Effector memory CD8-positive, alpha-beta T cell (primary cell): ENCODE measurements around the gene TSNAX.

ENCODE experiments used
- ATAC-seq: fragments of 150-1000 bp; cut with Tn5 transposase; replicated peaks from 2 replicates; pipeline ENCODE4 v1.10.0; 2021; ENCODE audit warnings: mild to moderate bottlenecking, moderate library complexity
- DNase-seq, 3 experiments: peaks; one replicate each; pipeline ENCODE4 v3.0.0; 2021
- H3K27ac Mint-ChIP-seq, 2 donors: one replicate each; pipeline ENCODE4 v1.8.0; 2022; ENCODE audit warnings: mild to moderate bottlenecking in 2 of 2, mixed read lengths in 2 of 2, moderate library complexity in 2 of 2
- H3K27me3 Mint-ChIP-seq, 2 donors: one replicate each; pipeline ENCODE4 v1.8.0; 2022; ENCODE audit warnings: mixed read lengths in 2 of 2
- H3K36me3 Mint-ChIP-seq: one replicate; pipeline ENCODE4 v1.8.0; 2022; ENCODE audit warnings: mild to moderate bottlenecking, moderate library complexity, mixed read lengths; ENCODE audit not compliant: insufficient read depth
- H3K4me1 Mint-ChIP-seq, 2 donors: one replicate each; pipeline ENCODE4 v1.8.0; 2022; ENCODE audit warnings: low read depth in 2 of 2, mixed read lengths in 2 of 2
- H3K4me3 Mint-ChIP-seq, 2 donors: one replicate each; pipeline ENCODE4 v1.8.0; 2022; ENCODE audit warnings: mild to moderate bottlenecking in 2 of 2, mixed read lengths in 2 of 2, moderate library complexity in 2 of 2
- H3K9me3 Mint-ChIP-seq, 2 donors: one replicate each; pipeline ENCODE4 v1.8.0; 2022; ENCODE audit warnings: mixed read lengths in 2 of 2

TSNAX gene

GRCh38 chr1:231527586-231528171 lies 790 bp upstream of the TSNAX start:
- Mint-ChIP-seq H3K36me3 (peaks cover 45% of the 10 kb centered on the region), H3K27me3 (no peaks in the 10 kb centered on the region), H3K27ac (peak overlapping the region; percentile 99 to 100), H3K4me3 (peak overlapping the region; percentile 97), H3K4me1 (peaks cover 31 to 39% of the 10 kb centered on the region in 2 donors), H3K9me3 (no peaks in the 10 kb centered on the region)
- DNase-seq (no peak), ATAC-seq (peak; percentile 2)

- no peak overlapping the region for H3K27ac Mint-ChIP-seq
- peaks cover 34 to 42% of the 10 kb centered on the region in 2 donors for H3K4me1 Mint-ChIP-seq
- no peak for ATAC-seq
- peaks cover 78% of the 10 kb centered on the region for H3K36me3 Mint-ChIP-seq
- no peak for DNase-seq
- H3K4me3 Mint-ChIP-seq, result no peak overlapping the region
- no peaks in the 10 kb centered on the region for H3K27me3 Mint-ChIP-seq
- no peaks in the 10 kb centered on the region for H3K9me3 Mint-ChIP-seq
Measured at GRCh38 chr1:231533240-231533639, 4.8 kb downstream of the TSNAX start.

GRCh38 chr1:231534703-231535159 lies 6.3 kb downstream of the TSNAX start:
- H3K27me3 Mint-ChIP-seq, result no peaks in the 10 kb centered on the region
- H3K36me3 Mint-ChIP-seq, result peaks cover 76% of the 10 kb centered on the region
- no peak for DNase-seq

GRCh38 chr1:231536099-231536498 lies 7.6 kb downstream of the TSNAX start:
- peaks cover 71% of the 10 kb centered on the region for H3K36me3 Mint-ChIP-seq

More at GRCh38 chr1:231534703-231535159, 6.3 kb downstream of the TSNAX start:
- no peak for ATAC-seq
- peaks cover 24 to 33% of the 10 kb centered on the region in 2 donors for H3K4me1 Mint-ChIP-seq
- H3K9me3 Mint-ChIP-seq, result no peaks in the 10 kb centered on the region
- H3K27ac Mint-ChIP-seq, result peak overlapping the region in 1 of 2 donors; percentile 11
- peak overlapping the region in 1 of 2 donors; percentile 3 for H3K4me3 Mint-ChIP-seq

GRCh38 chr1:231540847-231541246 lies 12.4 kb downstream of the TSNAX start:
- Mint-ChIP-seq H3K27ac (no peak overlapping the region), H3K9me3 (peaks cover 0 to 3% of the 10 kb centered on the region in 2 donors), H3K4me3 (no peak overlapping the region), H3K4me1 (peaks cover 7 to 16% of the 10 kb centered on the region in 2 donors), H3K27me3 (no peaks in the 10 kb centered on the region), H3K36me3 (peaks cover 62% of the 10 kb centered on the region)
- ATAC-seq (no peak), DNase-seq (no peak)

More at GRCh38 chr1:231536099-231536498, 7.6 kb downstream of the TSNAX start:
- ATAC-seq (no peak), DNase-seq (no peak)
- Mint-ChIP-seq H3K27ac (no peak overlapping the region), H3K9me3 (peaks cover 0 to 3% of the 10 kb centered on the region in 2 donors), H3K4me3 (no peak overlapping the region), H3K4me1 (peaks cover 17 to 30% of the 10 kb centered on the region in 2 donors), H3K27me3 (no peaks in the 10 kb centered on the region)

- Mint-ChIP-seq H3K9me3 (peaks cover 0 to 3% of the 10 kb centered on the region in 2 donors), H3K27me3 (no peaks in the 10 kb centered on the region), H3K4me3 (no peak overlapping the region), H3K4me1 (peaks cover 8 to 25% of the 10 kb centered on the region in 2 donors), H3K27ac (peak overlapping the region; percentile 50 to 67), H3K36me3 (peaks cover 61% of the 10 kb centered on the region)
- ATAC-seq (no peak), DNase-seq (no peak)
Measured at GRCh38 chr1:231541842-231542241, 13.4 kb downstream of the TSNAX start.

- peaks cover 54% of the 10 kb centered on the region for H3K36me3 Mint-ChIP-seq
- no peak for ATAC-seq
Measured at GRCh38 chr1:231544943-231545592, 16.6 kb downstream of the TSNAX start.

GRCh38 chr1:231546693-231547092 lies 18.2 kb downstream of the TSNAX start:
- no peak for ATAC-seq
- no peak for DNase-seq
- Mint-ChIP-seq H3K4me1 (peaks cover 14 to 28% of the 10 kb centered on the region in 2 donors), H3K27me3 (no peaks in the 10 kb centered on the region), H3K9me3 (no peaks in the 10 kb centered on the region), H3K27ac (peak overlapping the region; percentile 4 to 39), H3K4me3 (no peak overlapping the region), H3K36me3 (peaks cover 47% of the 10 kb centered on the region)

More at GRCh38 chr1:231544943-231545592, 16.6 kb downstream of the TSNAX start:
- Mint-ChIP-seq H3K27me3 (no peaks in the 10 kb centered on the region), H3K27ac (peak overlapping the region in 1 of 2 donors; percentile 3), H3K4me1 (peaks cover 11 to 28% of the 10 kb centered on the region in 2 donors), H3K4me3 (no peak overlapping the region), H3K9me3 (peaks cover 0 to 3% of the 10 kb centered on the region in 2 donors)
- DNase-seq, result no peak

GRCh38 chr1:231549733-231550447 lies 21.4 kb downstream of the TSNAX start:
- Mint-ChIP-seq H3K9me3 (no peaks in the 10 kb centered on the region), H3K27ac (no peak overlapping the region), H3K4me3 (no peak overlapping the region), H3K4me1 (peaks cover 10 to 30% of the 10 kb centered on the region in 2 donors), H3K27me3 (no peaks in the 10 kb centered on the region), H3K36me3 (peaks cover 37% of the 10 kb centered on the region)
- no peak for DNase-seq
- no peak for ATAC-seq

GRCh38 chr1:231550448-231550781 lies 21.9 kb downstream of the TSNAX start:
- Mint-ChIP-seq H3K9me3 (no peaks in the 10 kb centered on the region), H3K36me3 (peaks cover 37% of the 10 kb centered on the region), H3K27me3 (no peaks in the 10 kb centered on the region), H3K4me3 (no peak overlapping the region), H3K4me1 (peaks cover 12 to 30% of the 10 kb centered on the region in 2 donors), H3K27ac (no peak overlapping the region)
- ATAC-seq (peak; percentile 57), DNase-seq (peak in 2 of 3 experiments; percentile 7 to 12)

GRCh38 chr1:231553320-231553719 lies 24.9 kb downstream of the TSNAX start:
- no peak for DNase-seq
- H3K27me3 Mint-ChIP-seq, result no peaks in the 10 kb centered on the region
- no peak overlapping the region for H3K27ac Mint-ChIP-seq
- no peaks in the 10 kb centered on the region for H3K9me3 Mint-ChIP-seq
- H3K36me3 Mint-ChIP-seq, result peaks cover 18% of the 10 kb centered on the region
- no peak for ATAC-seq
- H3K4me1 Mint-ChIP-seq, result peaks cover 19 to 38% of the 10 kb centered on the region in 2 donors
- no peak overlapping the region for H3K4me3 Mint-ChIP-seq

GRCh38 chr1:231554969-231555368 lies 26.5 kb downstream of the TSNAX start:
- H3K27me3 Mint-ChIP-seq, result no peaks in the 10 kb centered on the region
- no peak overlapping the region for H3K4me3 Mint-ChIP-seq
- peaks cover 12% of the 10 kb centered on the region for H3K36me3 Mint-ChIP-seq
- H3K9me3 Mint-ChIP-seq, result no peaks in the 10 kb centered on the region
- H3K4me1 Mint-ChIP-seq, result peaks cover 18 to 39% of the 10 kb centered on the region in 2 donors
- no peak for DNase-seq
- H3K27ac Mint-ChIP-seq, result no peak overlapping the region
- no peak for ATAC-seq

- DNase-seq (no peak), ATAC-seq (no peak)
- H3K27ac Mint-ChIP-seq, result no peak overlapping the region
- no peaks in the 10 kb centered on the region for H3K27me3 Mint-ChIP-seq
- H3K4me1 Mint-ChIP-seq, result peaks cover 15 to 32% of the 10 kb centered on the region in 2 donors
- H3K4me3 Mint-ChIP-seq, result no peak overlapping the region
- peaks cover 21% of the 10 kb centered on the region for H3K36me3 Mint-ChIP-seq
- H3K9me3 Mint-ChIP-seq, result no peaks in the 10 kb centered on the region
Measured at GRCh38 chr1:231557411-231557810, 28.9 kb downstream of the TSNAX start.
